H1 (cell line): ENCODE data around the gene DPH1. TPM values are rescaled to one million over a fixed set of nuclear protein-coding genes. Genes with fewer than 3 reads are reported as not detected.

Experiments used
- BACH1 ChIP-seq: IDR thresholded peaks from 2 replicates; pipeline ENCODE4 v1.6.1; 2012; ENCODE audit warnings: low read length, improper control_type of control experiment
- BRCA1 ChIP-seq: IDR thresholded peaks from 2 replicates; pipeline ENCODE4 v1.6.1; 2012; ENCODE audit warnings: low read depth, low read length, improper control_type of control experiment
- JUND ChIP-seq: IDR thresholded peaks from 2 replicates; pipeline ENCODE4 v1.6.1; 2011; ENCODE audit warnings: mild to moderate bottlenecking, improper control_type of control experiment, low read length
- POLR2AphosphoS5 ChIP-seq: IDR thresholded peaks from 2 replicates; pipeline ENCODE4 v1.6.1; 2011; ENCODE audit warnings: low read depth, low read length
- POU5F1 ChIP-seq: IDR thresholded peaks from 2 replicates; pipeline ENCODE4 v1.6.1; 2011; ENCODE audit warnings: low read depth, mild to moderate bottlenecking, low read length, moderate library complexity
- RFX5 ChIP-seq: IDR thresholded peaks from 2 replicates; pipeline ENCODE4 v1.6.1; 2011; ENCODE audit warnings: low read depth, low read length, improper control_type of control experiment, borderline replicate concordance
- SIN3A ChIP-seq, 2 experiments: IDR thresholded peaks in 1 of 2; conservative IDR thresholded peaks in 1 of 2; 2 replicates each; pipeline ENCODE4 v1.6.1; 2011 to 2012; ENCODE audit warnings: low read length in 2 of 2, improper control_type of control experiment in 1 of 2, low read depth in 1 of 2, mild to moderate bottlenecking in 1 of 2
- SP1 ChIP-seq: IDR thresholded peaks from 2 replicates; pipeline ENCODE4 v1.6.1; 2011; ENCODE audit warnings: low read depth, low read length
- TCF12 ChIP-seq: IDR thresholded peaks from 2 replicates; pipeline ENCODE4 v1.6.1; 2011; ENCODE audit warnings: low read depth, mild to moderate bottlenecking, low read length
- YY1 ChIP-seq: IDR thresholded peaks from 2 replicates; pipeline ENCODE4 v1.6.1; 2011; ENCODE audit warnings: low read depth, mild to moderate bottlenecking, low read length
- polyA plus RNA-seq, 7 experiments: library from polyadenylated mRNA; depleted of rRNA in 3 of 7; stranded (reverse) in 5 of 7; unstranded in 2 of 7; fragments of >200 nt in 5 of 7; fragments of 200-250 nt in 2 of 7; gene quantifications; 1 replicate in 5 of 7; 2 replicates in 1 of 7; 4 replicates in 1 of 7; pipeline versions ENCODE4 v1.2.1 to v1.2.3, GENCODE V29; 2011 to 2013; ENCODE audit warnings: missing spikeins in 2 of 7, mixed read lengths in 2 of 7
- total RNA-seq: library from RNA; stranded (reverse); fragmentation: NEBNext Ultra II Directional; extraction: Animal tissue kit (Norgen Biotek cat#: 25700); gene quantifications from 2 replicates; pipeline ENCODE4 v1.2.1, GENCODE V29; 2021
- TF ChIP-seq, protein P1 (sequence below): fragments of 300-600 bp; sonication (generic); IDR thresholded peaks from 2 replicates; pipeline ENCODE4 v1.7.1; 2012; ENCODE audit warnings: low read length, moderate library complexity, mild to moderate bottlenecking, inconsistent platforms; ENCODE audit not compliant: insufficient replicate concordance
- TF ChIP-seq, protein P2 (sequence below): IDR thresholded peaks from 2 replicates; pipeline ENCODE4 v1.6.1; 2011; ENCODE audit warnings: low read depth, mild to moderate bottlenecking, low read length; ENCODE audit not compliant: insufficient read depth

Gene DPH1
- total and polyA plus RNA-seq, 2 of the 8 experiments (the other 6 are each of a cell fraction or from before 2014, with no cell fraction given): 24.9 to 30.0 TPM

DNA sequence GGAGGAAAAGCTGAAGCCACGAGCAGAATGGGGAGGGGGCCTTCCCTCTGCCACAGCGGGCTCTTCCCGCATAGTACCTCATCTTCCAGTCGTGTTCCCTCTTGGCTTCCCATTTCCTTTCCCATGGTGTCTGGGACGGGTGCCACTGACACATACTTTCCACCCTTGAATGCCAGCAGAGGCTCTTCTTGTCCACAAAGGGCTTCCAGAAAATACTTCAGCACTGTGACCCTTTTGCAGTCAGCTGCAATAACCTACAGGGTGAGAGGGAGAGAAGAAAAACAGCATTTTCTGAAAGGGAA is 55.6 kb downstream of the DPH1 start (continued):
- TF ChIP-seq, protein P1, sequence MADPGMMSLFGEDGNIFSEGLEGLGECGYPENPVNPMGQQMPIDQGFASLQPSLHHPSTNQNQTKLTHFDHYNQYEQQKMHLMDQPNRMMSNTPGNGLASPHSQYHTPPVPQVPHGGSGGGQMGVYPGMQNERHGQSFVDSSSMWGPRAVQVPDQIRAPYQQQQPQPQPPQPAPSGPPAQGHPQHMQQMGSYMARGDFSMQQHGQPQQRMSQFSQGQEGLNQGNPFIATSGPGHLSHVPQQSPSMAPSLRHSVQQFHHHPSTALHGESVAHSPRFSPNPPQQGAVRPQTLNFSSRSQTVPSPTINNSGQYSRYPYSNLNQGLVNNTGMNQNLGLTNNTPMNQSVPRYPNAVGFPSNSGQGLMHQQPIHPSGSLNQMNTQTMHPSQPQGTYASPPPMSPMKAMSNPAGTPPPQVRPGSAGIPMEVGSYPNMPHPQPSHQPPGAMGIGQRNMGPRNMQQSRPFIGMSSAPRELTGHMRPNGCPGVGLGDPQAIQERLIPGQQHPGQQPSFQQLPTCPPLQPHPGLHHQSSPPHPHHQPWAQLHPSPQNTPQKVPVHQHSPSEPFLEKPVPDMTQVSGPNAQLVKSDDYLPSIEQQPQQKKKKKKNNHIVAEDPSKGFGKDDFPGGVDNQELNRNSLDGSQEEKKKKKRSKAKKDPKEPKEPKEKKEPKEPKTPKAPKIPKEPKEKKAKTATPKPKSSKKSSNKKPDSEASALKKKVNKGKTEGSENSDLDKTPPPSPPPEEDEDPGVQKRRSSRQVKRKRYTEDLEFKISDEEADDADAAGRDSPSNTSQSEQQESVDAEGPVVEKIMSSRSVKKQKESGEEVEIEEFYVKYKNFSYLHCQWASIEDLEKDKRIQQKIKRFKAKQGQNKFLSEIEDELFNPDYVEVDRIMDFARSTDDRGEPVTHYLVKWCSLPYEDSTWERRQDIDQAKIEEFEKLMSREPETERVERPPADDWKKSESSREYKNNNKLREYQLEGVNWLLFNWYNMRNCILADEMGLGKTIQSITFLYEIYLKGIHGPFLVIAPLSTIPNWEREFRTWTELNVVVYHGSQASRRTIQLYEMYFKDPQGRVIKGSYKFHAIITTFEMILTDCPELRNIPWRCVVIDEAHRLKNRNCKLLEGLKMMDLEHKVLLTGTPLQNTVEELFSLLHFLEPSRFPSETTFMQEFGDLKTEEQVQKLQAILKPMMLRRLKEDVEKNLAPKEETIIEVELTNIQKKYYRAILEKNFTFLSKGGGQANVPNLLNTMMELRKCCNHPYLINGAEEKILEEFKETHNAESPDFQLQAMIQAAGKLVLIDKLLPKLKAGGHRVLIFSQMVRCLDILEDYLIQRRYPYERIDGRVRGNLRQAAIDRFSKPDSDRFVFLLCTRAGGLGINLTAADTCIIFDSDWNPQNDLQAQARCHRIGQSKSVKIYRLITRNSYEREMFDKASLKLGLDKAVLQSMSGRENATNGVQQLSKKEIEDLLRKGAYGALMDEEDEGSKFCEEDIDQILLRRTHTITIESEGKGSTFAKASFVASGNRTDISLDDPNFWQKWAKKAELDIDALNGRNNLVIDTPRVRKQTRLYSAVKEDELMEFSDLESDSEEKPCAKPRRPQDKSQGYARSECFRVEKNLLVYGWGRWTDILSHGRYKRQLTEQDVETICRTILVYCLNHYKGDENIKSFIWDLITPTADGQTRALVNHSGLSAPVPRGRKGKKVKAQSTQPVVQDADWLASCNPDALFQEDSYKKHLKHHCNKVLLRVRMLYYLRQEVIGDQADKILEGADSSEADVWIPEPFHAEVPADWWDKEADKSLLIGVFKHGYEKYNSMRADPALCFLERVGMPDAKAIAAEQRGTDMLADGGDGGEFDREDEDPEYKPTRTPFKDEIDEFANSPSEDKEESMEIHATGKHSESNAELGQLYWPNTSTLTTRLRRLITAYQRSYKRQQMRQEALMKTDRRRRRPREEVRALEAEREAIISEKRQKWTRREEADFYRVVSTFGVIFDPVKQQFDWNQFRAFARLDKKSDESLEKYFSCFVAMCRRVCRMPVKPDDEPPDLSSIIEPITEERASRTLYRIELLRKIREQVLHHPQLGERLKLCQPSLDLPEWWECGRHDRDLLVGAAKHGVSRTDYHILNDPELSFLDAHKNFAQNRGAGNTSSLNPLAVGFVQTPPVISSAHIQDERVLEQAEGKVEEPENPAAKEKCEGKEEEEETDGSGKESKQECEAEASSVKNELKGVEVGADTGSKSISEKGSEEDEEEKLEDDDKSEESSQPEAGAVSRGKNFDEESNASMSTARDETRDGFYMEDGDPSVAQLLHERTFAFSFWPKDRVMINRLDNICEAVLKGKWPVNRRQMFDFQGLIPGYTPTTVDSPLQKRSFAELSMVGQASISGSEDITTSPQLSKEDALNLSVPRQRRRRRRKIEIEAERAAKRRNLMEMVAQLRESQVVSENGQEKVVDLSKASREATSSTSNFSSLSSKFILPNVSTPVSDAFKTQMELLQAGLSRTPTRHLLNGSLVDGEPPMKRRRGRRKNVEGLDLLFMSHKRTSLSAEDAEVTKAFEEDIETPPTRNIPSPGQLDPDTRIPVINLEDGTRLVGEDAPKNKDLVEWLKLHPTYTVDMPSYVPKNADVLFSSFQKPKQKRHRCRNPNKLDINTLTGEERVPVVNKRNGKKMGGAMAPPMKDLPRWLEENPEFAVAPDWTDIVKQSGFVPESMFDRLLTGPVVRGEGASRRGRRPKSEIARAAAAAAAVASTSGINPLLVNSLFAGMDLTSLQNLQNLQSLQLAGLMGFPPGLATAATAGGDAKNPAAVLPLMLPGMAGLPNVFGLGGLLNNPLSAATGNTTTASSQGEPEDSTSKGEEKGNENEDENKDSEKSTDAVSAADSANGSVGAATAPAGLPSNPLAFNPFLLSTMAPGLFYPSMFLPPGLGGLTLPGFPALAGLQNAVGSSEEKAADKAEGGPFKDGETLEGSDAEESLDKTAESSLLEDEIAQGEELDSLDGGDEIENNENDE: no peak
- TF ChIP-seq YY1 (no peak), BACH1 (no peak), BRCA1 (no peak), TCF12 (no peak), JUND (no peak), SP1 (no peak), SIN3A (conservative IDR thresholded peaks at IDR 0.05 in 1 of 2, IDR thresholded peaks at IDR 0.05 in 1 of 2; ENCODE audit: low read depth in 1 of 2, low read length in 2 of 2) (no peak), POLR2AphosphoS5 (no peak), POU5F1 (no peak), RFX5 (no peak)
- TF ChIP-seq, protein P2, sequence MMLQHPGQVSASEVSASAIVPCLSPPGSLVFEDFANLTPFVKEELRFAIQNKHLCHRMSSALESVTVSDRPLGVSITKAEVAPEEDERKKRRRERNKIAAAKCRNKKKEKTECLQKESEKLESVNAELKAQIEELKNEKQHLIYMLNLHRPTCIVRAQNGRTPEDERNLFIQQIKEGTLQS: no peak
